ENCODE measurements around the gene KCNJ2. TPM values are rescaled to one million over a fixed set of nuclear protein-coding genes. Genes with fewer than 3 reads are reported as not detected.

The KCNJ2 gene
- total and polyA plus RNA-seq, 10 of the 15 experiments (the other 5 are each of a cell fraction or from before 2014, with no cell fraction given), result 1.6 to 10.1 (median 3.2) TPM

DNA sequence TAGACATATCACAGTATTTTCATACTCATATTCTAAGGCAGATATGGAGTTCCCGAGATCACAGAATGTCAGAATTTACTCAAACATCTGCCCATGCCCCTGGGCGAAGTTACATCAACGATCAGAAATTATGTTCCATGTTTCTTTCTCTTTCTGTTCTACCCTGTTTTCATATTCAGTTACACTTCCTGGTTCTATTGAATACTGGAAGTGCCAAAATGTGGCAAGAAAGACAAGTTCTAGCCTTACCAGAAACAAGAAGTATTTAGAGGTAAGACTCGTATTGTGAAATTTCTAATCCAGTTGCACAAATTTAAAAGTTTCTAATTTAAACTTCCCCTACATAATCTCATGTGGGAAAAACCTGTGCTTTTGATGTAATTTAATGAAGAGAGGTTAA is 36.1 kb downstream of the KCNJ2 start (continued):
- 0 out of 2 replicates have a peak, but pooled peaks have one; percentile 13 for TF ChIP-seq IKZF1 (conservative IDR thresholded peaks at IDR 0.05)

DNA sequence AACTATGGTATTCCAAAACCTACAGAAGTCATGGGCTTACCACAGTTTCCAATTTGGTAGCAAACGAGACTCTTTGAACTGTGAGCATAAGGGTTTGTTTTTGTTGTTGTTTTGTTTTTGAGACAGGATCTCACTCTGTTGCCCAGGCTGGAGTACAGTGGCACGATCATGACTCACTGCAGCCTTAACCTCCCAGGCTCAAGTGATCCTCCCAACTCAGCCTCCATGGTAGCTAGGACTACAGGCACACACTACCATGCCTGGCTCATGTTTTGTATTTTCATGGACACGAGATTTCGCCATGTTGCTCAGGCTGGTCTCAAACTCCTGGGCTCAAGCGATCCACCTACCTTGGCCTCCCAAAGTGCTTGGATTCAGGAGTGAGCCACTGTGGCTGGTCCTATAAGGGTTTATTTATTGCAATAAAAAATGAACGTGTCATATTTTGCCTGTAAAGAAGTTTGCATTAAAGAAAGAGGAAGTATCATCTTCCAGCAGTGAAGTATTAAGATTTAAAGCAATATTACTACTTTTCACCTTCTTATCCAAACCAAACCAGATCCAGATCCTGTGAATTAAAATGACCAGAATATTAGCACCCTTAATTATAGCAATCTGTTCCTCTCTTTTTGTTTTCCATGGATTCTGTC is 37.2 kb downstream of the KCNJ2 start:
- ChIA-PET RAD21 (ENCODE audit: unreplicated experiment) (interaction anchor here (0.8 to 4.4 kb wide), 5 partner anchors 26 to 146 kb away, joined by 4 to 60 read pairs (median 57); partner anchors contain the start of gene KCNJ2), CTCF (interaction anchor here (1.1 to 6.6 kb wide), 4 partner anchors 29 to 92 kb away, joined by 3 to 31 read pairs (median 5); partner anchors contain the start of gene KCNJ2), POLR2A (interaction anchor here (1.5 kb wide), 1 partner anchor 35 kb away, joined by 4 read pairs; no protein-coding TSS in a partner anchor), SMC1A (ENCODE audit: uncharacterized antibody, unreplicated experiment) (interaction anchor here (0.8 to 4.1 kb wide), 14 partner anchors 11 to 161 kb away, joined by 3 to 83 read pairs (median 14); partner anchors contain the start of gene KCNJ2)
- no TSS peak for BruUV-seq (replicated peaks)
- 16% methylated on average over 6 of the region's 6 CpGs for WGBS (ENCODE audit: insufficient coverage, insufficient replicate concordance, low lambda C conversion rate, missing lambda C conversion rate)
- Histone ChIP-seq H3K27me3 (replicated peaks in 1 of 2; ENCODE audit: control insufficient read depth in 2 of 2, insufficient read depth in 2 of 2, low read length in 1 of 2) (no peaks in the 10 kb centered on the region), H3K36me3 (ENCODE audit: control insufficient read depth in 2 of 2, insufficient read depth in 2 of 2, low read length in 1 of 2) (no peaks in the 10 kb centered on the region), H3K4me2 (ENCODE audit: control insufficient read depth, insufficient read depth) (no peak overlapping the region), H3K4me1 (ENCODE audit: control insufficient read depth, insufficient read depth, low read length) (no peaks in the 10 kb centered on the region; the same call in 1 of the 2 replicates), H3K9me3 (replicated peaks; ENCODE audit: control insufficient read depth, insufficient read depth, low read length) (no peaks in the 10 kb centered on the region), H3K4me3 (no peak overlapping the region), H4K20me1 (ENCODE audit: control insufficient read depth, insufficient read depth) (no peaks in the 10 kb centered on the region), H3K79me2 (ENCODE audit: control insufficient read depth, insufficient read depth, low read length) (no peaks in the 10 kb centered on the region), H3K9ac (ENCODE audit: control insufficient read depth, insufficient read depth, low read length) (no peak overlapping the region), H3K27ac (ENCODE audit: control insufficient read depth, insufficient read depth) (no peak overlapping the region), H2AFZ (ENCODE audit: control insufficient read depth, low read depth, low read length) (no peak overlapping the region)
- intact Hi-C loops (cut with micrococcal nuclease; ENCODE audit: unreplicated experiment) (loop anchor here (5.0 kb wide), 3 partner anchors 36 to 201 kb away; no protein-coding TSS in a partner anchor), in situ Hi-C loops (cut with MboI) (no loop called here)
- TF ChIP-seq RB1 (IDR thresholded peaks at IDR 0.05; ENCODE audit: borderline replicate concordance), result no peak
- TF ChIP-seq, protein P1, sequence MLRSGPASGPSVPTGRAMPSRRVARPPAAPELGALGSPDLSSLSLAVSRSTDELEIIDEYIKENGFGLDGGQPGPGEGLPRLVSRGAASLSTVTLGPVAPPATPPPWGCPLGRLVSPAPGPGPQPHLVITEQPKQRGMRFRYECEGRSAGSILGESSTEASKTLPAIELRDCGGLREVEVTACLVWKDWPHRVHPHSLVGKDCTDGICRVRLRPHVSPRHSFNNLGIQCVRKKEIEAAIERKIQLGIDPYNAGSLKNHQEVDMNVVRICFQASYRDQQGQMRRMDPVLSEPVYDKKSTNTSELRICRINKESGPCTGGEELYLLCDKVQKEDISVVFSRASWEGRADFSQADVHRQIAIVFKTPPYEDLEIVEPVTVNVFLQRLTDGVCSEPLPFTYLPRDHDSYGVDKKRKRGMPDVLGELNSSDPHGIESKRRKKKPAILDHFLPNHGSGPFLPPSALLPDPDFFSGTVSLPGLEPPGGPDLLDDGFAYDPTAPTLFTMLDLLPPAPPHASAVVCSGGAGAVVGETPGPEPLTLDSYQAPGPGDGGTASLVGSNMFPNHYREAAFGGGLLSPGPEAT (IDR thresholded peaks at IDR 0.05; ENCODE audit: low read depth), result 0 out of 2 replicates have a peak, but pooled peaks have one; percentile 26
- TF ChIP-seq, protein P2, sequence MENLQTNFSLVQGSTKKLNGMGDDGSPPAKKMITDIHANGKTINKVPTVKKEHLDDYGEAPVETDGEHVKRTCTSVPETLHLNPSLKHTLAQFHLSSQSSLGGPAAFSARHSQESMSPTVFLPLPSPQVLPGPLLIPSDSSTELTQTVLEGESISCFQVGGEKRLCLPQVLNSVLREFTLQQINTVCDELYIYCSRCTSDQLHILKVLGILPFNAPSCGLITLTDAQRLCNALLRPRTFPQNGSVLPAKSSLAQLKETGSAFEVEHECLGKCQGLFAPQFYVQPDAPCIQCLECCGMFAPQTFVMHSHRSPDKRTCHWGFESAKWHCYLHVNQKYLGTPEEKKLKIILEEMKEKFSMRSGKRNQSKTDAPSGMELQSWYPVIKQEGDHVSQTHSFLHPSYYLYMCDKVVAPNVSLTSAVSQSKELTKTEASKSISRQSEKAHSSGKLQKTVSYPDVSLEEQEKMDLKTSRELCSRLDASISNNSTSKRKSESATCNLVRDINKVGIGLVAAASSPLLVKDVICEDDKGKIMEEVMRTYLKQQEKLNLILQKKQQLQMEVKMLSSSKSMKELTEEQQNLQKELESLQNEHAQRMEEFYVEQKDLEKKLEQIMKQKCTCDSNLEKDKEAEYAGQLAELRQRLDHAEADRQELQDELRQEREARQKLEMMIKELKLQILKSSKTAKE (IDR thresholded peaks at IDR 0.05; ENCODE audit: low read depth, poor library complexity, severe bottlenecking), result no peak
- 0 out of 2 replicates have a peak, but pooled peaks have one; percentile 43 for TF ChIP-seq NBN (IDR thresholded peaks at IDR 0.05)
- 0 out of 2 replicates have a peak, but pooled peaks have one; percentile 11 for TF ChIP-seq MTA2 (IDR thresholded peaks at IDR 0.05; ENCODE audit: low read depth)
- TF ChIP-seq SMARCA5 (IDR thresholded peaks at IDR 0.05), result peak; percentile 39; the same call in 1 of the 2 replicates
- TF ChIP-seq IKZF1 (conservative IDR thresholded peaks at IDR 0.05), result 0 out of 2 replicates have a peak, but pooled peaks have one; percentile 22
- FAIRE-seq (no peak), DNase-seq (ENCODE audit: low read depth, low spot score) (no peak), ATAC-seq (no peak)
